Activated T-helper 1 cell treated with Interleukin-2 at 50 U/mL for 16 hours (primary cell): ENCODE results near the gene PLPP7.
"Not testable (repeated sequence)": the region's sequence is repeated elsewhere in the genome, so short reads cannot be mapped to it uniquely, and the experiment has no call there.

Experiments used
- DNase-seq: peaks from one replicate; pipeline ENCODE4 v3.0.0-alpha.2; 2020; ENCODE audit warnings: low read depth

PLPP7 gene

DNA sequence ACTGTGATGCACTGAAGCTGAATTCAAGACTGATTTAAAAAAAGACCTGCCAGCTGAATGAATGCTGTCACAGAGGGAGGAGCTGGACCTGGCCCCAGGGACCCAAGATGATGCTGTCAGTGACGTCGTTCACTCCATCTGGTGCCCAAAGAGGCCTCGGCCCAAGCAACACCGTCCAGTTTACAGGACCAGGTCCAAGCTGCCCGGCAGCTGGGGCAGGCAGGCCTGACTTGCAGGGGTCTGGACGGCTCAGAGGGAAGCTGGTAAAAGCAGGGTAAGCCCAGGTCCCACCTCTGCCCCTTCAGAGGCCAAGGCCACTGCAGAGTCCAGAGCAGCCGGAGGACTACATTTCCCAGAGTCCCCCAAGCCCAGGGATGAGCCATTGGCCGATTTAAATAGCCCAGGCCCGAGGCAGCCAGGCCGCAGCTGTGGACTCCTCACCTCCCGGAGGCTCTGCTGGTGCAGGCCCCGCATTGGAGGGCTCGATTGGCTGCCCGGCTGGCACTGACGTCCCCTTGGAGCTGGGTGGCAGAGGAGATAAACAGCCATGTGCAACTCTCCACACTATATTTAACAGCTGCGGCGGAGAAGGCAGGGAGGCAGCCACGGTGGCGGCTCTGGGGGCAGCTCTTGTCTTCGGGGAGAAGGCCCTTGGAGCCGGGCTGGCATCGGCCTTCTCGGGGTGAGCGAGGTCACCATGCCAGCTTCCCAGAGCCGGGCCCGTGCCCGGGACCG, at the start of gene PLPP7:
TSS of gene PLPP7 (plus strand) at position 423 of the 735 bp plus-strand sequence. CDS start at position 698, 275 bp downstream.
- no peak for DNase-seq

- no peak for DNase-seq
Measured at GRCh38 chr9:131240047-131240921, 49.2 kb upstream of the PLPP7 start.

DNA sequence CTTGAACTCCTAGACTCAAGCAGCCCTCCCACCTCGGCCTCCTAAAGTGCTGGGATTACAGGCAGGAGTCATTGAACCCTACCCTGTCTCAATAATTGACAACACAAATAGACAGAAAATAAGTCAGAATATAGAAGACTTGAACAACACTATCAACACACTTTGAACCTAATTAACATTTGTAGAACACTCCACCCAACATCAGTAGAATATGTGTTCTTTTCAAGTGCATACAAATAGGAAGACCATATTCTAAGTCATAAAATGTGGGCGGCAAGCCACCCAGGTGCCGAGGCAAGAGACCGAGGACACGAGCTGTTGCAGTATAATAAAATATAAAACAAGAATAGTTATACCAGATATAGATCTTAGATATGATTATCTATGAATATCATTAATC, 45.2 kb upstream of the PLPP7 start:
- not testable (repeated sequence) for DNase-seq

GRCh38 chr9:131246618-131247017, 42.9 kb upstream of the PLPP7 start:
- DNase-seq = no peak

DNA sequence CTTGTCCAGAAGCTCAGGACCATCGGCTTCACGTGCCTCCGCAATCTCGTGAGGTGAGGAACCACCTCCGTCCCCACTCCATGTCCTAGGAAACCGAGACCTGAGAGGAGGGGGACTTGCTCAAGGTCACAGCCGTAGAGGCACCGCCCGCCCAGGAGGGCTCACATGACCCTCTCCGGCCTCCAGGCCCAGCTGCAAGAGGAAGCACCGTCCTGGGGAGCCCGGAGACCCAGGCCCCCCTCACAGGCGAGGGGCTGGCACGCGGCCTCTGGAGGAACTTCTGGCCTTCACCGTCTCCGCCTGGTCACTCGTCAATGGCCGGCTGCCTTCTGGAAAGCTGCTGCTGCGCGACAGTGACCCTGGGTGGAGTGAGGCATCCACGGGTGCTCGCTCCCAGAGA, 37.4 kb upstream of the PLPP7 start:
- DNase-seq = no peak

GRCh38 chr9:131253891-131254491, 35.5 kb upstream of the PLPP7 start:
- no peak for DNase-seq

DNA sequence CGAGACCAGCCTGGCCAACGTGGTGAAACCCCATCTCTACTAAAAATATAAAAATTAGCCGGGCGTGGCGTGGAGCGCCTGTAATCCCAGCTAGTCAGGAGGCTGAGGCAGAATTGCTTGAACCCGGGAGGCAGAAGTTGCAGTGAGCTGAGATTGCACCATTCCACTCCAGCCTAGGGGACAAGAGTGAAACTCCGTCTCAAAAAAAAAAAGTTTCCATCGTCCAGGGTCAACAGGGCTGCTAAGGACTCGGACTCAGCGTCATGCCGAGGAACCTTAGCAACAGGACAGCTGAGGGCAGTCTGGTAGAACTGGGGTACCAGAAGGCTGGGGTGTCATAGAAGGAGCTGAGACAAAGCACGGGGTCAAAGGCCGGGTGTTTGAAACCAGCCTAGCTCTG, 34.9 kb upstream of the PLPP7 start:
- no peak for DNase-seq

DNA sequence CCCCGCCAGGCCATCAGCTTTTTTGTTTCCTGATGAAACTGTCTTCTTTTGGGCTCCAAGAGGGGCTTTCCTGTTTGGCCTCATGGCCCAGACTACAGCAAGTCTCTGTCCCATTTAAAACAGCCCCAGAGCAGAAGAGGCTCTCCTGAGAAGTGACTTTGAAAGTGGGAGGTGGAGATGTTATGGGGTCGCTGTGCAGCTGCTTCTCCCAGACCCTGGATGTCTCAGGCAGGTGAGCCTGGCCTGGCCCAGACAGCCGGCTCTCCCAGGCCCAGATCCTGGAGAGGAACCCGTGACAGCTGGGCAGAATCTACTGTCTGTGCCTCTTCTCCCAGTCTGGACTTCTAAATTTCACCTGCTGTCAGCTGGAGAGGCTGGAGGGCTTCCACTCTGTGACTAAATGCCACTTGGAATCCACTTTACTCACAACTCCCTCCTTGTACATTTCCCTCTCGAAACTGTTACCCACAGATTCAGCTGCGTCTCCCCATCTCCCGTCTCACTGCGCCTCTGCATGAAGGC, 33.8 kb upstream of the PLPP7 start:
- DNase-seq = no peak

DNA sequence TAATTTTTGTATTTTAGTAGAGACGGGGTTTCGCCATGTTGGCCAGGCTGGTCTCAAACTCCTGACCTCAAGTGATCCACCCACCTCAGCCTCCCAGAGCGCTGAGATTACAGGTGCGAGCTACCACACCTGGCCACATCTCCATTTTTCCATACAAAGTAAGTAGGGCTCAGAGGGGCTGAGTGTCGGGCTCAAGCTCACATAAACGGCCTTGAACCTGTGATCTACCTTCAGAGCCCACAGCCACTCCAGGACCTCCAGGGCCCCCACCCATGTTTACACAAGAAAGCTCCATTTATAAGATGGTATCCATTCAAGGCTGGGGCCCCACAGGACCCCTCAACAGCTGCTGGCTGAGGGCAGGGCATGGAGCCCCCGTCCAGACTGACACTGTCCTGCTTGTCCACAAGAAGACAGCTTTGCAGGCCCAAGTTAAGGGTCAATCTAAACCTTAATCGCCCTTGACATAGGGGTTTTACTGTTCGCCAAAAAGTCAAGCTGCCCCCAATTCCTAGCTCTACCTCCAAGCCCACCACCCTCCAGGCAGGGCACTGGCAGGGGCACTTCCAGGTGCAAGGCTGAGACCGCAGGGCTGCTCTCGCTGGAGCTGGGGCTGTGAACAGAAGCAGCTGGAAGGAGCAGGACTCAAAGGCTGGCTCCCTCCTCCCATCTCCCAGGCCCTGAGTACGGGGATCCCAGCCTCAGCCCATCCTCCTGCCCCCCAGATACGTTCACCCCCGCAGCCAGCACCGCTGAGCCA, 32.1 kb upstream of the PLPP7 start:
- no peak for DNase-seq

- no peak for DNase-seq
Measured at GRCh38 chr9:131258186-131258585, 31.3 kb upstream of the PLPP7 start.

DNA sequence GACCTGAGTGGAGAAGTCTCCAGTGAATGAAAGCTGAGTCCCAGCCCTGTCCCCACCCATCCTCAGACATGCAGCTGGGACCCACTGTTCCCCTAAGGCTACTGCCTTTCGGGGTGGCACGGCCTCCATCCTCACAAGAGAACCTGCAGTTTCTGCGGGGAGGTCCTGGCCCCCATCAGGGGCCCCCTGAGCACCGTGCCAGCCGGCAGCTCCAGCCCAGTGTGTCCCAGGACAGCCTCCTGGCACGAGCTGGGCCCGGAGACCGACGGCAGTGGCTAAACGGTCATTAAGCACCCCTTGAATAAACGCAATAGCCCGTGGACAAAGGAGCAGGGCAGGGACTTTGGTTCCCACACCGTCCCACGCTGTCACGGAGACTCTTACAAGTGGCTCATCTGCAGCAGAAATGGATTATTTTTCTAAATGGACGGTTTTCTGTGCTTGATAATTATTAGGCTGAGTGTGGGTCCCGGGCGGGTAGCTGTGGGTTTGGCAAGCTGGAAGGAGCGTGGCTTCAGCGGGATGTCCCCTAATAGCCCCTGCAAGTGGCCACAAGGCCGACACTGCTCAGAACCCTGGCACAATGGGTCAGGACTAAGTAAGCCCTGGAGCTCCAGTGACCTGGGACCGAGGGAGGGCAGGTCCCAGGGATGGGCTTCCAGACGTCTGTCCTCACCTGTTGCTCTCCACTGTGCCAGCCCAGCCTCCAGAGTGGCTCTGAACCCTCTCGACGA, 30.7 kb upstream of the PLPP7 start:
- no peak for DNase-seq

DNA sequence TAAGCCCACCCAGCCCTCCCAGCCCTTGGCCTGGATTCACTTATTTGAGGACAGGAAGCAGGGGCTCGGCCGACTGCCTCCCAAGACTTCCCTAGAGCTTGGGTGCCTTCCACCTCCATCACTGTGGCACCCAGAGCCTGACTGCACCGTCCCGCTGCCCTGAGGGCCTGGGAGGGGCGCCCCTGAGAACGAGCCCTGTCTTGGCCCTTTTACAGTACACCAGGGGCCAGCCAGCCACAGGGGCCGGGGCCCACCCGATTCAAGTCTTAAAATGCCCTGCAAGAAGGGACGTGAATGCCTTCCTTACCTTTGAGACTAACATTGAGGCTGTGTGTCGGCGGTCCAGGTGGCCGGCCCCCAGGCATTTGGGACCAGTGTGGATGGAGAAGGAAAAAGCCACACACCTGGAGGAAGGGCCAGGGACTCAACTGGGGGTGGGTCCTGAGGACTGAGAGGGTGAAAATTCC, 30.1 kb upstream of the PLPP7 start:
- DNase-seq = no peak

DNA sequence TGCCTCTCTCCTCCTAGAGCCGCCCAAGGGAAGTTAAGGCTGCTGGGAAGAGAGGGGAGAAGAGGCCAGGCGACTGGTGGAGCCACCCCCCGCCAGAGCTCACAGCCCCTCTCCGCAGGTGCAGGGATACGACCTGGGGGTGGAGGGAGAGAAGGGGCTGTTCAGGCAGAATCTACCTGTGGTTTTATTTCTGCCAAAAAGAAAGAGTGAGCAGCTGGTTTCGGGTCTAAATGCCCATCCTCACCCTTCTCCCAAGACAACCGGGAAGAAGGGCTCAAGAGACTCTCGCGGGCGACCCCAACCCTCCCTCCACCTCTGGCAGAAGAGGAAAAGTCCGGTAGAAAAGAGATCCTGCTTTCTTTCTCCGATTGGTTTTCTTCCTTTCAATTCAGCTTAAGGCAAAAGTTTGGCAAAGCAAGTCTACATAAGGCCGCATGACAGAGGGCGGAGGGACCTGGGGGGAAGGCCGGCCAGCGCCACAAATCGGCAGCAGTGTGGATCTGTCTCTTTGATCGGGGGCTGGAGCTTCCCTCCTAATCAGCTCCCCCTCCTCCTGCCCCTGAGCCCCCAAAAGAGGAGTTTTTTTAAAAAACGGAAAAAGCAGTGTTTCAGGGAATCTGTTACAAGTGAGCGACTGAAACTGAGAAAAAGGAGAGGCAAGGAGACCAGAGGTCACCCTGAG, 29.5 kb upstream of the PLPP7 start:
- no peak for DNase-seq

- DNase-seq = no peak
Measured at GRCh38 chr9:131260751-131261452, 28.6 kb upstream of the PLPP7 start.

DNA sequence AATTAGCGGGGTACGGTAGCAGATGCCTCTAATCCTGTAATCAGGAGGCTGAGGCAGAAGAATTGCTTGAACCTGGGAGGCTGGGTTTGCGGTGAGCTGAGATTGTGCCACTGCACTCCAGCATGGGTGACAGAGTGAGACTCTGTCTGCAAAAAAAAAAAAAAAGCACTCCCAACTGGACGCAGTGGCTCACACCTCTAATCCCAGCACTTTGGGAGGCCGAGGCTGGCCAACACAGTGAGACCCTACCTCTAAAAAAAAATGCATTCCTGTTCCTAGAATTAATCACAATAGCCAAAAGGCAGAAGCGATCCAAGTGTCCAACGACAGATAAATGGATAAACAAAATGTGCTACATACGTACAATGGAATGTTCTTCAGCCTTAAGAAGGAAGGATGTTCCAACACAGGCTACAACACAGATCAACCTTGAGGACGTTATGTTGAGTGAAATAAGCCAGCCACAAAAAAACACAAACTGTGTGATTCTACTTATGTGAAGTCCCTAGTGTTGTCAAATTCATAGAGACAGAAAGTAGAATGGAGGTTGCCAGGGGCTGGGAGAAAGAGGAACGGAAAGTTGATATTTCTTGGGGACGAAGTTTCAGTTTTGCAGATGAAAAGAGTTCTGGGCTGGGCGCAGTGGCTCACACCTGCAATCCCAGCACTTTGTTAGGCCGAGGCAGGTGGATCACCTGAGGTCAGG, 27.0 kb upstream of the PLPP7 start:
- no peak for DNase-seq

DNA sequence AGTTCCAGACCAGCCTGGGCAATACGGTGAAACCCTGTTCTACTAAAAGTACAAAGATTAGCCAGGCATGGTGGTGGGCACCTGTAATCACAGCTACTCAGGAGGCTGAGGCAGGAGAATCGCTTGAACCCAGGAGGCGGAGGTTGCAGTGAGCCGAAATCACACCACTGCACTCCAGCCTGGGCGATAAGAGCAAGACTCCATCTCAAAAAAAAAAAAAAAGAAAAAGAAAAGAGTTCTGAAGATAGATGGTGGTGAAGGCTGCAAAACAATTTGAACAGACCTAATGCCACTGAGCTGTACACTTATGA, 26.5 kb upstream of the PLPP7 start:
- DNase-seq = not testable (repeated sequence)

DNA sequence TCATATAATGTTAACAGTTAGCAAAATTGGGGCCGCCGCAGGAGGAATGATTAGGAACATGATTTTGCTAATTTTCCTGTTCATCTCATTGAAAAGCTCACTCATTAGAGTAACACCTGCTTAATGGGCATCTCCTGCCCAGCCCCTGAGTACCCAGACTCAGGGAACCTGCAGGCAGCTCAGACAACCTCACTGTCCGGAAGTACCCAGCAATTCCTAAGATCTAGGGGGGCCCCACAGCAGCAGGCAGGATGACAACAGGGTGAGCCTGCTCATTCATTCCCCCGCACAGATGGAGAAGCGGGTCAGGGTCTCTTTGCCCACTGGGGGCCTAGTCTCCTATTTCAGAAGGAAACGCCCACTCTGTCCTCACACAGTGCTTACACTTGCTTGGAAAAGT, 25.8 kb upstream of the PLPP7 start:
- no peak for DNase-seq

- DNase-seq = no peak
Measured at GRCh38 chr9:131264231-131264630, 25.3 kb upstream of the PLPP7 start.
